ENCODE data around the gene CRISPLD2. TPM values are rescaled to one million over a fixed set of nuclear protein-coding genes. Genes with fewer than 3 reads are reported as not detected.

Gene CRISPLD2
- polyA plus RNA-seq, 1 donor from 2014 or later = 0.06 TPM

DNA sequence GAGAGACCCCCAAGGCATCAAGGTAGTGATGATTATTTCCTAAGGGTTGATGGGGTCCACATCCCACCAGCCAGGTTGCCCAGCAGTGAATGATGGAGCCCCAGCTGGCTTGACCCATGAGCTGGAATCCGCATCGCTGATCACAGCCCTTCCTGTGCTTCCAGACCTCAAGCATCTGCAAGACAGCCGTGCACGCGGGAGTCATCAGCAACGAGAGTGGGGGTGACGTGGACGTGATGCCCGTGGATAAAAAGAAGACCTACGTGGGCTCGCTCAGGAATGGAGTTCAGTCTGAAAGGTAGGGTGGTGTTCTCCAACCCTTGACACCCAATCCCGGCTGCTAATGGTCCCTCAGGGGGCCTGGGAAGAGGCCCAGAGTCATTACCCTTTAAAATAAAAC, 69.3 kb downstream of the CRISPLD2 start:
- Histone ChIP-seq H2AFZ (ENCODE audit: low read depth, low read length) (no peak overlapping the region), H3K27ac (ENCODE audit: low read length) (no peak overlapping the region), H3K9me2 (ENCODE audit: insufficient read depth, low read length) (no peaks in the 10 kb centered on the region), H3K79me2 (replicated peaks; ENCODE audit: insufficient read depth, low read length) (no peaks in the 10 kb centered on the region), H3F3A (ENCODE audit: insufficient read depth, low read length, poor library complexity, severe bottlenecking) (no peaks in the 10 kb centered on the region), H3K4me2 (ENCODE audit: low read length) (no peak overlapping the region), H3K9me3 (ENCODE audit: low read length) (no peaks in the 10 kb centered on the region), H3K9ac (ENCODE audit: low read length) (no peak overlapping the region), H3K27me3 (ENCODE audit: insufficient read depth, low read depth, low read length) (no peaks in the 10 kb centered on the region), H3K36me3 (ENCODE audit: insufficient read depth, low read length) (no peaks in the 10 kb centered on the region), H3K4me3 (ENCODE audit: low read length) (no peak overlapping the region), H4K20me1 (ENCODE audit: insufficient read depth) (no peaks in the 10 kb centered on the region)
- no peak for TF ChIP-seq TAF1 (IDR thresholded peaks at IDR 0.05; ENCODE audit: low read depth)
- TF ChIP-seq, protein P1, sequence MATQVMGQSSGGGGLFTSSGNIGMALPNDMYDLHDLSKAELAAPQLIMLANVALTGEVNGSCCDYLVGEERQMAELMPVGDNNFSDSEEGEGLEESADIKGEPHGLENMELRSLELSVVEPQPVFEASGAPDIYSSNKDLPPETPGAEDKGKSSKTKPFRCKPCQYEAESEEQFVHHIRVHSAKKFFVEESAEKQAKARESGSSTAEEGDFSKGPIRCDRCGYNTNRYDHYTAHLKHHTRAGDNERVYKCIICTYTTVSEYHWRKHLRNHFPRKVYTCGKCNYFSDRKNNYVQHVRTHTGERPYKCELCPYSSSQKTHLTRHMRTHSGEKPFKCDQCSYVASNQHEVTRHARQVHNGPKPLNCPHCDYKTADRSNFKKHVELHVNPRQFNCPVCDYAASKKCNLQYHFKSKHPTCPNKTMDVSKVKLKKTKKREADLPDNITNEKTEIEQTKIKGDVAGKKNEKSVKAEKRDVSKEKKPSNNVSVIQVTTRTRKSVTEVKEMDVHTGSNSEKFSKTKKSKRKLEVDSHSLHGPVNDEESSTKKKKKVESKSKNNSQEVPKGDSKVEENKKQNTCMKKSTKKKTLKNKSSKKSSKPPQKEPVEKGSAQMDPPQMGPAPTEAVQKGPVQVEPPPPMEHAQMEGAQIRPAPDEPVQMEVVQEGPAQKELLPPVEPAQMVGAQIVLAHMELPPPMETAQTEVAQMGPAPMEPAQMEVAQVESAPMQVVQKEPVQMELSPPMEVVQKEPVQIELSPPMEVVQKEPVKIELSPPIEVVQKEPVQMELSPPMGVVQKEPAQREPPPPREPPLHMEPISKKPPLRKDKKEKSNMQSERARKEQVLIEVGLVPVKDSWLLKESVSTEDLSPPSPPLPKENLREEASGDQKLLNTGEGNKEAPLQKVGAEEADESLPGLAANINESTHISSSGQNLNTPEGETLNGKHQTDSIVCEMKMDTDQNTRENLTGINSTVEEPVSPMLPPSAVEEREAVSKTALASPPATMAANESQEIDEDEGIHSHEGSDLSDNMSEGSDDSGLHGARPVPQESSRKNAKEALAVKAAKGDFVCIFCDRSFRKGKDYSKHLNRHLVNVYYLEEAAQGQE (IDR thresholded peaks at IDR 0.05; ENCODE audit: borderline replicate concordance) = no peak
- TF ChIP-seq MXI1 (conservative IDR thresholded peaks at IDR 0.05; ENCODE audit: poor library complexity, severe bottlenecking) = no peak
- TF ChIP-seq, protein P2, sequence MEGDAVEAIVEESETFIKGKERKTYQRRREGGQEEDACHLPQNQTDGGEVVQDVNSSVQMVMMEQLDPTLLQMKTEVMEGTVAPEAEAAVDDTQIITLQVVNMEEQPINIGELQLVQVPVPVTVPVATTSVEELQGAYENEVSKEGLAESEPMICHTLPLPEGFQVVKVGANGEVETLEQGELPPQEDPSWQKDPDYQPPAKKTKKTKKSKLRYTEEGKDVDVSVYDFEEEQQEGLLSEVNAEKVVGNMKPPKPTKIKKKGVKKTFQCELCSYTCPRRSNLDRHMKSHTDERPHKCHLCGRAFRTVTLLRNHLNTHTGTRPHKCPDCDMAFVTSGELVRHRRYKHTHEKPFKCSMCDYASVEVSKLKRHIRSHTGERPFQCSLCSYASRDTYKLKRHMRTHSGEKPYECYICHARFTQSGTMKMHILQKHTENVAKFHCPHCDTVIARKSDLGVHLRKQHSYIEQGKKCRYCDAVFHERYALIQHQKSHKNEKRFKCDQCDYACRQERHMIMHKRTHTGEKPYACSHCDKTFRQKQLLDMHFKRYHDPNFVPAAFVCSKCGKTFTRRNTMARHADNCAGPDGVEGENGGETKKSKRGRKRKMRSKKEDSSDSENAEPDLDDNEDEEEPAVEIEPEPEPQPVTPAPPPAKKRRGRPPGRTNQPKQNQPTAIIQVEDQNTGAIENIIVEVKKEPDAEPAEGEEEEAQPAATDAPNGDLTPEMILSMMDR (IDR thresholded peaks at IDR 0.05; ENCODE audit: poor library complexity, severe bottlenecking) = no peak
- no peak for TF ChIP-seq SMC3 (conservative IDR thresholded peaks at IDR 0.05; ENCODE audit: poor library complexity)
- no peak for TF ChIP-seq POLR2AphosphoS5 (IDR thresholded peaks at IDR 0.05)
- no peak for TF ChIP-seq EZH2 (IDR thresholded peaks at IDR 0.05; ENCODE audit: borderline replicate concordance, insufficient read depth, low read length, poor library complexity, severe bottlenecking)
- no peak for TF ChIP-seq RAD21 (conservative IDR thresholded peaks at IDR 0.05)
- no peak for TF ChIP-seq EP300 (conservative IDR thresholded peaks at IDR 0.05; ENCODE audit: poor library complexity, severe bottlenecking)

DNA sequence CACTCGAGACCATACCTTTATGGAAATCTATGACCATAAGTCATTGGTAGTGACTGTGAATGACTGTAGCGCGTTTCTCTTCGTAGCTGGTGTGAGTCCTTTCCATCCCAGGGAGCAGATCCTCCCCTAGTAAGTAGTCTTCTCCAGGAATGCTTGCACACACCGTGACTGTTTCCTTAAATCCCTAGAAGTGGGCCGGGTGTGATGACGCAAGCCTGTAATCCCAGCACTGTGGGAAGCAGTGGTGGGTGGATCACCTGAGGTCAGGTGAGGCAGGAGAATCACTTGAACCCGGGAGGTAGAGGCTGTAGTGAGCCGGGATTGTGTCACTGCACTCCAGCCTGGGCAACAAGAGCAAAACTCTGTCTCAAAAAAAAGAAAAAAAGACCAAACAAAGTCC, 70.6 kb downstream of the CRISPLD2 start:
- Histone ChIP-seq H4K20me1 (ENCODE audit: insufficient read depth) (no peaks in the 10 kb centered on the region), H3K4me2 (ENCODE audit: low read length) (no peak overlapping the region), H3K9ac (ENCODE audit: low read length) (no peak overlapping the region), H3K9me2 (ENCODE audit: insufficient read depth, low read length) (no peaks in the 10 kb centered on the region), H3K36me3 (ENCODE audit: insufficient read depth, low read length) (no peaks in the 10 kb centered on the region), H3F3A (ENCODE audit: insufficient read depth, low read length, poor library complexity, severe bottlenecking) (no peaks in the 10 kb centered on the region), H2AFZ (ENCODE audit: low read depth, low read length) (no peak overlapping the region), H3K27ac (ENCODE audit: low read length) (no peak overlapping the region), H3K9me3 (ENCODE audit: low read length) (no peaks in the 10 kb centered on the region), H3K79me2 (replicated peaks; ENCODE audit: insufficient read depth, low read length) (no peaks in the 10 kb centered on the region), H3K4me3 (ENCODE audit: low read length) (no peak overlapping the region), H3K27me3 (ENCODE audit: insufficient read depth, low read depth, low read length) (no peaks in the 10 kb centered on the region)
- TF ChIP-seq EZH2 (IDR thresholded peaks at IDR 0.05; ENCODE audit: borderline replicate concordance, insufficient read depth, low read length, poor library complexity, severe bottlenecking) (no peak), SMC3 (conservative IDR thresholded peaks at IDR 0.05; ENCODE audit: poor library complexity) (no peak), POLR2AphosphoS5 (IDR thresholded peaks at IDR 0.05) (no peak), TAF1 (IDR thresholded peaks at IDR 0.05; ENCODE audit: low read depth) (no peak), EP300 (conservative IDR thresholded peaks at IDR 0.05; ENCODE audit: poor library complexity, severe bottlenecking) (no peak), MXI1 (conservative IDR thresholded peaks at IDR 0.05; ENCODE audit: poor library complexity, severe bottlenecking) (no peak), RAD21 (conservative IDR thresholded peaks at IDR 0.05) (no peak)
- TF ChIP-seq, protein P1 (IDR thresholded peaks at IDR 0.05; ENCODE audit: borderline replicate concordance) = no peak
- TF ChIP-seq, protein P2 (IDR thresholded peaks at IDR 0.05; ENCODE audit: poor library complexity, severe bottlenecking) = no peak
